Neural cell (in vitro differentiated cells): ENCODE results near the gene EHMT1.

Experiments used
- EP300 ChIP-seq: fragments of 450-650 bp; conservative IDR thresholded peaks from 2 replicates; pipeline ENCODE4 v1.6.1; 2014; ENCODE audit warnings: antibody characterized with exemption, mild to moderate bottlenecking, moderate library complexity; ENCODE audit not compliant: poor library complexity, severe bottlenecking
- SMC3 ChIP-seq: fragments of 450-650 bp; conservative IDR thresholded peaks from 2 replicates; pipeline ENCODE4 v1.6.1; 2014; ENCODE audit warnings: antibody characterized with exemption, mild to moderate bottlenecking, moderate library complexity; ENCODE audit not compliant: poor library complexity
- TF ChIP-seq, protein P1 (sequence below): fragments of 450-650 bp; IDR thresholded peaks from 2 replicates; pipeline ENCODE4 v1.5.1; 2014; ENCODE audit warnings: antibody characterized with exemption, mild to moderate bottlenecking, moderate library complexity; ENCODE audit not compliant: poor library complexity, severe bottlenecking

DNA sequence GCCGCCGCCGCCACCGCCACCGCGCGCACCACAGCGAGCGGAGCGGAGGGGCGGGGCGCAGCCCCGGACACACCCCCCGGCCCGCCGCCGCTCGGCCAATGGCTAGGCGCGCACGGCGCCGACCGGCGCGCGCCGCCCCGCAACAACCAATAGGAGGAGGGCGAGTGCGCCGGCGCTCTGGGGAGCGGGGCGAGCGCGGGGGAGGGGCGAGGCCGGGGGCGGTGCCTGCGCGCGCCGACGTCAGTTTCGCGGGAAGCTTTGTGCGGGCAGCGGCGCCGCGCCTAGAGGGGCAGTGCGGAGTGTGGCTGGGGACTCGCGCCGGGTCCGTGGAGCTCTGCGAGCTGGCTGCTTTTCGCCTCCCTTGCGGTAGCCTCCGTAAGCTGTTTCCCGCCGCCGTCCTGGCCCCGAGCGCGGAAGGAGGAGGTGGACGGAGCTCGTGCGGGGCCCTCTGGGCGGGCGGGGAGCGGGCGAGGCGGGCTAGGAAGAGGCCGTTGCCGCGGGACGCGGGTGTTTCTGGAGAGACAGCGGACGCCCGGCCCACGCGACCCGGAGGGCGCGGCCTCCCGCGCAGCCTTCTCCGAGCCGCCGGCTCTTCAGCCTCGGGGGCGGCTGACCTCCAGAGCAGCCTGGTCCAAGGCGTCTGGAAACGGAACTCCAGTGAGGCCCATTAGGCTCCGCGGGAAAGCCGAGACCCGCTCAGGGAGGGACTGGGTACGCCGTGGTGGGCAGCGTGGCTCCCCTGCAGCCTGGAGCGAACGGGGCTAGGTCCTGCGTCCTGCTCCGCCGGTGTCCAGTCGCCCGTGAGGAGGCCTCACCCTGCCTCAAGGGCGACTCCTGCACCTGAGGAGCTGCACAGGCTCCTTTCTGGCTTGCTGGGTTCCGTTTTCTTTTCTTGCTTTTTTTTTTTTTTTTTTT lies 28.1 kb upstream of the EHMT1 start, which contains the start of gene ZMYND19:
- TF ChIP-seq, protein P1, sequence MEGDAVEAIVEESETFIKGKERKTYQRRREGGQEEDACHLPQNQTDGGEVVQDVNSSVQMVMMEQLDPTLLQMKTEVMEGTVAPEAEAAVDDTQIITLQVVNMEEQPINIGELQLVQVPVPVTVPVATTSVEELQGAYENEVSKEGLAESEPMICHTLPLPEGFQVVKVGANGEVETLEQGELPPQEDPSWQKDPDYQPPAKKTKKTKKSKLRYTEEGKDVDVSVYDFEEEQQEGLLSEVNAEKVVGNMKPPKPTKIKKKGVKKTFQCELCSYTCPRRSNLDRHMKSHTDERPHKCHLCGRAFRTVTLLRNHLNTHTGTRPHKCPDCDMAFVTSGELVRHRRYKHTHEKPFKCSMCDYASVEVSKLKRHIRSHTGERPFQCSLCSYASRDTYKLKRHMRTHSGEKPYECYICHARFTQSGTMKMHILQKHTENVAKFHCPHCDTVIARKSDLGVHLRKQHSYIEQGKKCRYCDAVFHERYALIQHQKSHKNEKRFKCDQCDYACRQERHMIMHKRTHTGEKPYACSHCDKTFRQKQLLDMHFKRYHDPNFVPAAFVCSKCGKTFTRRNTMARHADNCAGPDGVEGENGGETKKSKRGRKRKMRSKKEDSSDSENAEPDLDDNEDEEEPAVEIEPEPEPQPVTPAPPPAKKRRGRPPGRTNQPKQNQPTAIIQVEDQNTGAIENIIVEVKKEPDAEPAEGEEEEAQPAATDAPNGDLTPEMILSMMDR, result no peak
- TF ChIP-seq SMC3 (peak; percentile 16), EP300 (peak; percentile 27)
